GM23338 (cell line): Measurements from ENCODE around the gene VGLL4.

ENCODE experiments used
- CREB1 ChIP-seq: fragments of 250-450 bp; sonication (Bioruptor Pico); IDR thresholded peaks from 2 replicates; pipeline ENCODE4 v1.5.0; 2020; ENCODE audit warnings: low read depth, mild to moderate bottlenecking, moderate library complexity
- CTCF ChIP-seq, 2 experiments: fragments of 200-600 bp in 1 of 2; sonication (generic) in 1 of 2; conservative IDR thresholded peaks; 2 replicates each; pipeline versions ENCODE4 v1.5.1 to v1.6.1; 2016 to 2017; ENCODE audit warnings: antibody characterized with exemption in 2 of 2, low read depth in 2 of 2, mild to moderate bottlenecking in 2 of 2, moderate library complexity in 1 of 2
- EZH2 ChIP-seq: fragments of 200-600 bp; sonication (generic); IDR thresholded peaks from one replicate; pipeline ENCODE4 v1.8.0; 2017; ENCODE audit warnings: antibody characterized with exemption, mild to moderate bottlenecking, low read depth; ENCODE audit not compliant: unreplicated experiment
- EZH2phosphoT487 ChIP-seq: fragments of 200-600 bp; sonication (generic); IDR thresholded peaks from one replicate; pipeline ENCODE4 v1.8.1; 2018; ENCODE audit warnings: antibody characterized with exemption; ENCODE audit not compliant: unreplicated experiment
- JUNB ChIP-seq: IDR thresholded peaks from one replicate; pipeline ENCODE4 v1.6.1; 2016; ENCODE audit warnings: antibody characterized with exemption; ENCODE audit not compliant: unreplicated experiment
- POLR2AphosphoS5 ChIP-seq: IDR thresholded peaks from 2 replicates; pipeline ENCODE4 v1.6.1; 2016; ENCODE audit warnings: antibody characterized with exemption, low read depth
- REST ChIP-seq: IDR thresholded peaks from one replicate; pipeline ENCODE4 v1.6.1; 2018; ENCODE audit warnings: antibody characterized with exemption; ENCODE audit not compliant: unreplicated experiment
- STAT1 ChIP-seq: IDR thresholded peaks from one replicate; pipeline ENCODE4 v1.6.1; 2016; ENCODE audit warnings: antibody characterized with exemption; ENCODE audit not compliant: unreplicated experiment
- ZNF331 ChIP-seq: fragments of 250-450 bp; sonication (Bioruptor Pico); IDR thresholded peaks from 2 replicates; pipeline ENCODE4 v1.5.0; 2020; ENCODE audit warnings: low read depth, mild to moderate bottlenecking, moderate library complexity

- TF ChIP-seq CTCF (conservative IDR thresholded peaks at IDR 0.05; ENCODE audit: low read depth in 2 of 2): no peak
- TF ChIP-seq REST: no peak
- no peak for TF ChIP-seq POLR2AphosphoS5
- TF ChIP-seq EZH2phosphoT487: no peak
- TF ChIP-seq JUNB: no peak
- TF ChIP-seq EZH2: no peak
- TF ChIP-seq CREB1: no peak
- TF ChIP-seq STAT1: no peak
- no peak for TF ChIP-seq ZNF331
Observed at GRCh38 chr3:11510356-11510755, 133.4 kb downstream of the VGLL4 start.
